ENCODE measurements around the gene CDC6.

The CDC6 gene

DNA sequence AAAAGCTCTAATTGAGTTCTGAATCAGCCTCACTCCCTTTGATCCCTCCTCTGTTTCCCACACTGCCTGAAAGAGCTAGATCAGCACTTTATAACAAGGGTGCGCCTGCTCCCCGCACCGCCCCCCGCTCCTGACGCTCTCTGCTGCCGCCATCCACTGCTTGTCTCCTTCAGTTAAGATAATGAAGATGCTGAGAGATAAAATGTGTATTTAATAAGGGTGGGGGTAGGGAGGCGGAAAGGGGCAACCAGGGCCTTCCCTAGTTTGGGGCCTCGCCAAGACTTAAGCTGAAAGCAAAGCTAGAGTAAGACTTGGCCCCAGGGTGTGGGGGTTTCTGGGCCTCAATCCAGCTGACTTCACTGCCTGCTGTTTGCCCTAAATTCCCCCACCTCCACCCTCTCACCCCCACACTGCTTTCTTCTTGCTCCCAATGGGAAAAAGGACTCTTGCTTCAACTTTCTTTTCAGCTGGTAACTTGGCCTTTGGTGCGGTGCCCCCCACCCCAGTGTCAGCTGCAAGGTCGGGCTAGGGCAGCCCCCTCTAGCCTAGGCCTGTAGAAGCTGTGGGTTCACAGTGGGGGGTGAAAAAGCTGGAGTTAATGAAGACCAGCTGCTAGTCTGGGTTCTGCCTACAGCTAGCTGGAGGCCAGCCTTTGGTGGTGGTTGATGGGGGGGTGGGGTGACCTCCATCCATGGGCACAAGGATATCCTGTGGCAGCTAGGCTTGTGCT, 19.5 kb downstream of the CDC6 start:
- FAIRE-seq (no peak), DNase-seq (ENCODE audit: insufficient read length, low spot score) (no peak)
- TF ChIP-seq, protein P1, sequence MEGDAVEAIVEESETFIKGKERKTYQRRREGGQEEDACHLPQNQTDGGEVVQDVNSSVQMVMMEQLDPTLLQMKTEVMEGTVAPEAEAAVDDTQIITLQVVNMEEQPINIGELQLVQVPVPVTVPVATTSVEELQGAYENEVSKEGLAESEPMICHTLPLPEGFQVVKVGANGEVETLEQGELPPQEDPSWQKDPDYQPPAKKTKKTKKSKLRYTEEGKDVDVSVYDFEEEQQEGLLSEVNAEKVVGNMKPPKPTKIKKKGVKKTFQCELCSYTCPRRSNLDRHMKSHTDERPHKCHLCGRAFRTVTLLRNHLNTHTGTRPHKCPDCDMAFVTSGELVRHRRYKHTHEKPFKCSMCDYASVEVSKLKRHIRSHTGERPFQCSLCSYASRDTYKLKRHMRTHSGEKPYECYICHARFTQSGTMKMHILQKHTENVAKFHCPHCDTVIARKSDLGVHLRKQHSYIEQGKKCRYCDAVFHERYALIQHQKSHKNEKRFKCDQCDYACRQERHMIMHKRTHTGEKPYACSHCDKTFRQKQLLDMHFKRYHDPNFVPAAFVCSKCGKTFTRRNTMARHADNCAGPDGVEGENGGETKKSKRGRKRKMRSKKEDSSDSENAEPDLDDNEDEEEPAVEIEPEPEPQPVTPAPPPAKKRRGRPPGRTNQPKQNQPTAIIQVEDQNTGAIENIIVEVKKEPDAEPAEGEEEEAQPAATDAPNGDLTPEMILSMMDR (IDR thresholded peaks at IDR 0.05; ENCODE audit: insufficient read depth, missing control alignments): no peak

DNA sequence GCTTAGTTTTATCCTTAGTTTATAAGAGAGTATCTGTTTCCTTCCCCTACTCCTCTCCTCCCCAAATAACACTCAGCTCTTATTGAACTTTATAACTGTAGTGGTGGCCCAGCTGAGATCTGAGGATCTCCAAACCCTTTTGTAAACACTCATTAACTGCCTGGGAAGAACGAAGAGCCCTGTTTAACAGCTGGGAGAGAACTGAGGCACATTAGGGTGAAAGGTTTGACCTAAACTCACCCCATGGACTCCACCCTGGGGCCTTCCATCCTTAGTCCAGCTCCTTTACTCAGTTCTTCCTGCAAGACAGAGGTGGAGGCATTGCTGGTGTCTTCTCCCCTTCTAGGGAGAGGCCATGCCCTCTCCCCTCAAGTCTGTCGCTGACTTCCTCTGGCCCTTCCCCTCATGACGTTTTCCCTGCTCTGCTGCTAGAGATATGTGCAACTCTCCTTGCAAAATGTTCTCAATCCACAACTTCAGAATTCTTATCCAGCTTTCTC, 20.1 kb downstream of the CDC6 start:
- TF ChIP-seq, protein P1 (IDR thresholded peaks at IDR 0.05; ENCODE audit: insufficient read depth, missing control alignments): no peak
- FAIRE-seq (no peak), DNase-seq (ENCODE audit: insufficient read length, low spot score) (no peak)

DNA sequence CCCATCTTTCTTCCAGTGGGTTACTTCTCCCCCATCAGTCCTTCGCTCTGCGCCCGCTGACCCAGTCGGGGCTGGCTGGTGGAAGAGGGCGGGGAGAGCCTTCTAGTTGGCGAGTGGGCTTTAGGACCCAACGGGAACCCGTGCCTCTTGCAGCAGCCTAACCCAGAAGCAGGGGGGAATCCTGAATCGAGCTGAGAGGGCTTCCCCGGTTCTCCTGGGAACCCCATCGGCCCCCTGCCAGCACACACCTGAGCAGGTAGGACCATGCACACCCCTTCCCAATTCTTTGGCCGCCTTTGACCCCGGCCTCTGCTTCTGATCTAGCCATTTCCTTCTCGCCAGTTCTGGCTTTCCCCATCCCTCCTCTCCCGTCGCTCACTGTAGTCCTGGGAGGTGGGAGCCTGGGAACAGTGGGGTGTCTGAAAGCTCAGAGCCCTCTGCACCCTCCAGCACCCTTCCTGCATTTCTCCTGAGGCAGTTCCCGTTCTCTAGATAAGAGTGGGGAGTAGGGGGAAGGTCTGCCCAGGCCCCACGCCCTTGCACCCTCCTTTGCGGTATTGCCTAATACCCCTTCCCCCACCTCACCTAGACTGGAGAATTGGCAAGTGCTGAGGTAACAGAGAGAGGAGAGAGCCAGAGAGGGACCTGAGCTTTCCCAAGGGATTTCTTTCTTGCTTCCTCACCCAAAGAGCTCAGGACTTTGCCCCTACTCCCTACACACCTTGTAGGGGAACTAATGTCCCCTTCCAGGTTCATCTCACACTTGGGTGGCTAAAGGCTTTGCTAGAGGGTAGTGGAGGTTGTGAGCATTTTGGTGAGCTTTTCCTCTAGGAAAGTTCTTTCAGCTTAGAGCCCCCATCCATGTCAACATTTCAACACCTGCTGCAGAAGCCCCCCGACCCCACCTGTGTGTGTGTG, 21.6 kb downstream of the CDC6 start, which contains the start of gene RARA:
RARA (plus strand) TSS at position 150 of the 918 bp plus-strand sequence. CDS start 22,039 bp downstream, outside the sequence.
- TF ChIP-seq, protein P1 (IDR thresholded peaks at IDR 0.05; ENCODE audit: insufficient read depth, missing control alignments): no peak
- no peak for FAIRE-seq
- DNase-seq (ENCODE audit: insufficient read length, low spot score): no peak

DNA sequence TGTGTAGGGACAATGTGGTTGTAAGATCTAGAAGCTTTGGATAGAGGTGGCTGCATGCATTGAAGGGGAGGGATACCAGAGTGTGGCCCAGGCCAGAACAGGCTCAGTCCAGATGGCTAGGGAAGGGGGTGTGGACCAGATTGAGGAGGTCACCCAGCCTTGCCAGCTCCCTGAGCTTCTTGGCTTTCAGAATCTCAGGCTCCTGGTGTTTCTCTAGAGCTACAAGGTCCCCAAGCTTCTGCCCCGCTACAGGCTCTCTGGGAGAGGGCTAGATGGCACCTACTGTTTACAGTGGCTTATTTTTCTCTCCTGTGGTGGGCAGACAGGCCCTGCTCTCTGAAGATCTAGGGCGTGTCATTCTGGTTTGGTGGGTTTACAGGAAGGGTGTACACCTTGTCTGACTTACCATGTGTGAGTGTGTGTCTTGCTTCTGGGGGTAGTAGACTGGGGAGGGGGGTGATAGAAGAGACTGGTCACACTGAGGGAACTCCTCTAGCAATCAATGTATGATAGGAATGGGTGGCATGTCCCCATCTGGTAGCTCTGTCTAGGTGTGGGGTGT, 22.4 kb downstream of the CDC6 start:
- TF ChIP-seq, protein P1 (IDR thresholded peaks at IDR 0.05; ENCODE audit: insufficient read depth, missing control alignments): no peak
- DNase-seq (ENCODE audit: insufficient read length, low spot score) (no peak), FAIRE-seq (no peak)

DNA sequence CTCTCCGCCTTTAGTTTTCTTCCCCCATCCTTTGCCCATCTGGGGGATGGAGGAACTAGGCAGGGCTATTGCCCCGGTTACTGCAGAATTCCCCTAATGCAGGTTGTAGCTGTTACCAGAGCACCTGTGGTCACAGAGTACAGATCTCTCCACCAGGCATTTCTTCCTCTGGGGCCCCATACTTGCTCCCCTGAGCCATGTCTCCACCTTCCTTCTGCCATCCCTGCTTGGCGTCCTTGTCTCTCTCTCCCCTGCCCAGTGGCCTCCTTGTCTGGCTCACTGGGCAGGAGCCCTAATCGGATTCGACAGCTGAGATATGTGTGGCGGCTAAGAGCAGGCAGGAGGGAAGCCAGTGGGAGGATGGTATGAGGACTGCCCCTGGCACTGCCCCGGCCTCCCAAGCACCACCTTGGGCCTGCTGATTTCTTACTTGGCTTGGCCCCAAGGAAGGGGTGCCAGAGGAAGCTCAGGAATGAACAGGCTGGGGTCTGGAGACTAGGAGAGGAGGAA, 23.3 kb downstream of the CDC6 start:
- DNase-seq (ENCODE audit: insufficient read length, low spot score) (no peak), FAIRE-seq (no peak)
- TF ChIP-seq, protein P1 (IDR thresholded peaks at IDR 0.05; ENCODE audit: insufficient read depth, missing control alignments): no peak

DNA sequence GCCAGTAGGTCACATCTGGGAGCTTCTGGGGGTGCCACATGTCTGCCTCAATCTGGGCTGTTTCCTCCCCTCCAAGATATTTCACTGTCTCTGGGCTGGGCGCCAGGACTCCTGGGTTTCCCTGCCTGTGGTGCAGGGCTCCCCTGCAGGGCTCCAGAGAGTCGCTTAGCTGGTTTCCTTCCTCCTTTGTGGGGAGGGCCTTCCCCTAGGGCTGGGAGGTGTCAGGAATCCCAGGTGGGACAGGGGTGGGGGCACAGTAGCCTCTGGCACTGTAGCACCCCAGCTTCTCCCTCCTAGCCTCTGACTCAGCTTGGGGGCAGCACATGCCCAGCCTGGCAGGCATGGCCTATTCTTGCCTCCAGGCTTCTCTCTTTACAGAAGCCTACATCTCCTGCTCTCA, 23.9 kb downstream of the CDC6 start:
- FAIRE-seq (no peak), DNase-seq (ENCODE audit: insufficient read length, low spot score) (no peak)
- TF ChIP-seq, protein P1 (IDR thresholded peaks at IDR 0.05; ENCODE audit: insufficient read depth, missing control alignments): no peak

All from D721Med (cell line).